Gastroesophageal sphincter (tissue), 4 donors: ENCODE measurements around the gene NFIA. TPM values are rescaled to one million over a fixed set of nuclear protein-coding genes. Genes with fewer than 3 reads are reported as not detected.

Experiments used
- ATAC-seq: fragments of 150-250 bp; one replicate; pipeline ENCODE4 v1.9.1; 2016; ENCODE audit warnings: mild to moderate bottlenecking, moderate library complexity
- H3K27ac ChIP-seq, 4 donors: fragments of 200-600 bp; sonication (generic) in 3 of 4; 1 replicate in 3 of 4; 2 replicates in 1 of 4; pipeline ENCODE4 v1.5.1; 2016 to 2019
- H3K27me3 ChIP-seq: fragments of 200-600 bp; sonication (generic); one replicate; pipeline ENCODE4 v1.5.1; 2019
- H3K36me3 ChIP-seq, 2 donors: fragments of 200-600 bp; sonication (generic); one replicate each; pipeline ENCODE4 v1.5.1; 2019; ENCODE audit warnings: control low read depth in 1 of 2
- H3K4me1 ChIP-seq, 3 donors: fragments of 200-600 bp; sonication (generic); 1 replicate in 2 of 3; 2 replicates in 1 of 3; pipeline ENCODE4 v1.5.1; 2016 to 2019; ENCODE audit warnings: control low read depth in 2 of 3
- H3K4me3 ChIP-seq, 2 donors: fragments of 200-600 bp; sonication (generic); one replicate each; pipeline ENCODE4 v1.5.1; 2019; ENCODE audit warnings: mild to moderate bottlenecking in 1 of 2, moderate library complexity in 1 of 2
- H3K9me3 ChIP-seq, 3 donors: fragments of 200-600 bp; sonication (generic); one replicate each; pipeline ENCODE4 v1.5.1; 2017 to 2019; ENCODE audit warnings: control low read depth in 2 of 3
- EP300 ChIP-seq: sonication (generic); formaldehyde crosslinking; IDR thresholded peaks from one replicate; pipeline ENCODE4 v1.6.1; 2017; ENCODE audit warnings: antibody characterized with exemption, mild to moderate bottlenecking
- POLR2A ChIP-seq, 2 donors: fragments of 450-650 bp; IDR thresholded peaks; one replicate each; pipeline ENCODE4 v1.6.1; 2017; ENCODE audit warnings: antibody characterized with exemption in 2 of 2, mild to moderate bottlenecking in 2 of 2, moderate library complexity in 1 of 2
- POLR2AphosphoS5 ChIP-seq: sonication (generic); formaldehyde crosslinking; IDR thresholded peaks from one replicate; pipeline ENCODE4 v1.6.1; 2017; ENCODE audit warnings: antibody characterized with exemption
- WGBS, 2 donors: methylation state at CpG; one replicate each; pipeline ENCODE4 v1.1.5; 2018; ENCODE audit warnings: low coverage in 1 of 2; 5-methylcytosine and 5-hydroxymethylcytosine counted together
- total RNA-seq, 4 donors: library from RNA; depleted of rRNA; stranded (reverse); fragments of >200 nt; gene quantifications; one replicate each; pipeline ENCODE4 v1.1.0, GENCODE V29; 2016
- TF ChIP-seq, protein P1 (sequence below), 4 experiments: fragments of 200-600 bp in 2 of 4; fragments of 450-650 bp in 2 of 4; sonication (generic) in 1 of 4; IDR thresholded peaks; one replicate each; pipeline ENCODE4 v1.5.1; 2017 to 2019; ENCODE audit warnings: antibody characterized with exemption in 4 of 4, mild to moderate bottlenecking in 2 of 4, moderate library complexity in 2 of 4

Gene NFIA
- total RNA-seq, 4 donors from 2014 or later: 123 to 205 (median 149) TPM

DNA sequence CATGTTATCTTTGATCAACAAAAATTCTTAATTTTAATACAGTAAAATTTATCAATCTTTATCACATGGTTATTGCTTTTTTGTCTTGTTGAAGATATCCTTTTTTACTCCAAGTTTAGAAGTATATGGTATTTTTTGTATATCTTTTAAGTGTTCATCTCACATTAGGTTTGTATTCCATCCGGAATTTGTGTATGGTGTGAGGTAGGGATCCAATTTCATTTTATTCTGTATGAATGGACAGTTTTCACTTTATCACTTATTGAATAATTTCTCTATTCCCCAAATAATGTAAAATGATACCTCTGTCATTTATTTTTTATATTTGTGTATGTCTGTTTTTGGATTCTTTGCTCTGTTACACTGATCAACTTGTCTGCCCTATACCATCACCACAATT lies 25.3 kb downstream of the NFIA start:
- Histone ChIP-seq H3K36me3 (no peaks in the 10 kb centered on the region), H3K27me3 (no peaks in the 10 kb centered on the region), H3K4me1 (peaks cover 9 to 59% (median 10%) of the 10 kb centered on the region in 3 donors), H3K9me3 (no peaks in the 10 kb centered on the region), H3K27ac (no peak overlapping the region), H3K4me3 (no peak overlapping the region)
- 100% methylated on average over 1 of the region's 1 CpG for WGBS, 2 donors
- TF ChIP-seq, protein P1, sequence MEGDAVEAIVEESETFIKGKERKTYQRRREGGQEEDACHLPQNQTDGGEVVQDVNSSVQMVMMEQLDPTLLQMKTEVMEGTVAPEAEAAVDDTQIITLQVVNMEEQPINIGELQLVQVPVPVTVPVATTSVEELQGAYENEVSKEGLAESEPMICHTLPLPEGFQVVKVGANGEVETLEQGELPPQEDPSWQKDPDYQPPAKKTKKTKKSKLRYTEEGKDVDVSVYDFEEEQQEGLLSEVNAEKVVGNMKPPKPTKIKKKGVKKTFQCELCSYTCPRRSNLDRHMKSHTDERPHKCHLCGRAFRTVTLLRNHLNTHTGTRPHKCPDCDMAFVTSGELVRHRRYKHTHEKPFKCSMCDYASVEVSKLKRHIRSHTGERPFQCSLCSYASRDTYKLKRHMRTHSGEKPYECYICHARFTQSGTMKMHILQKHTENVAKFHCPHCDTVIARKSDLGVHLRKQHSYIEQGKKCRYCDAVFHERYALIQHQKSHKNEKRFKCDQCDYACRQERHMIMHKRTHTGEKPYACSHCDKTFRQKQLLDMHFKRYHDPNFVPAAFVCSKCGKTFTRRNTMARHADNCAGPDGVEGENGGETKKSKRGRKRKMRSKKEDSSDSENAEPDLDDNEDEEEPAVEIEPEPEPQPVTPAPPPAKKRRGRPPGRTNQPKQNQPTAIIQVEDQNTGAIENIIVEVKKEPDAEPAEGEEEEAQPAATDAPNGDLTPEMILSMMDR (IDR thresholded peaks at IDR 0.05): no peak
- no peak for TF ChIP-seq POLR2AphosphoS5
- no peak for TF ChIP-seq POLR2A (IDR thresholded peaks at IDR 0.05)
- TF ChIP-seq EP300: no peak
- ATAC-seq: no peak

DNA sequence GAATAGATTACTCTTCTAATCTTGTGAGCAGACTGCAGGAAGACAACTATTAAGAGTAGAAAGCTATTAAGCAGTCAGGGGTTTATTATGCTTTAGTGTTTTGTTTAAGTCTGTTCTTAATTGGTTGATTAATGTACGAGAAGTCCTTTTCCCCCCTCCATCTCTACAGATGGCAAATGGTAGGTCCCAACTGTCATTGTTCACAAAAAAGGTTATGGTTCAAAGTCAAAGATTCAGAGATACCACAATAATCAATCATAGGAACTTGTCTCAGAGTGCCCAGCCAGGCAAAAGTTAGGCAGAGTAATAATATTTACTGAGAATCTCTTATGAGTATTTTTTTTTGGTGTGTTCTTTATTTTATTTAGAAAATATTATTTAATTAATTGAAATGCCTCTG lies 26.8 kb downstream of the NFIA start:
- Histone ChIP-seq H3K4me1 (peaks cover 9 to 51% (median 10%) of the 10 kb centered on the region in 3 donors), H3K4me3 (no peak overlapping the region), H3K9me3 (no peaks in the 10 kb centered on the region), H3K27ac (no peak overlapping the region), H3K27me3 (no peaks in the 10 kb centered on the region), H3K36me3 (no peaks in the 10 kb centered on the region)
- TF ChIP-seq POLR2AphosphoS5 (no peak), POLR2A (IDR thresholded peaks at IDR 0.05) (no peak), EP300 (no peak)
- TF ChIP-seq, protein P1 (IDR thresholded peaks at IDR 0.05): no peak
- ATAC-seq: no peak
- 29 to 63% methylated on average over 1 of the region's 1 CpG for WGBS, 2 donors

DNA sequence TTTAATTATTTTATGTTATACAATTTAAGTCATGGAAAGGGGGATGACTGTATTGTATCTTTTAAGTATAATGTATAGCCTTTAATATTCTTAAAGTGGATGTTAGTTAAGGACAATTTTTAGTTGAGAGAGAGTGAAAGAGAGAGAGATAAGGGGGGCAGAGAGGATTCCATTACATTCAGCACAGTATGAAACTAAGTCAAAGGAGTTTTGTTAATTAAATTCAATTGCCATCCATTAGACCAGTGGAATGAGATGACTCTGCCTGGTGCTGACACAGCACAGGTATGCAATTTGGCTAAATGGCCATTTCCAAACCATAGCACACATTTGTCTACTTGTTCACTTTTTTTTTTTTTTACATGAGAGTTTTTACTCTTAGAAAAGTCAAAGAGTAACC lies 27.5 kb downstream of the NFIA start:
- H3K4me3 ChIP-seq: no peak overlapping the region
- TF ChIP-seq POLR2AphosphoS5: no peak
- no peak for TF ChIP-seq EP300
- TF ChIP-seq POLR2A (IDR thresholded peaks at IDR 0.05): no peak
- TF ChIP-seq, protein P1 (IDR thresholded peaks at IDR 0.05): no peak
- no peak for ATAC-seq

DNA sequence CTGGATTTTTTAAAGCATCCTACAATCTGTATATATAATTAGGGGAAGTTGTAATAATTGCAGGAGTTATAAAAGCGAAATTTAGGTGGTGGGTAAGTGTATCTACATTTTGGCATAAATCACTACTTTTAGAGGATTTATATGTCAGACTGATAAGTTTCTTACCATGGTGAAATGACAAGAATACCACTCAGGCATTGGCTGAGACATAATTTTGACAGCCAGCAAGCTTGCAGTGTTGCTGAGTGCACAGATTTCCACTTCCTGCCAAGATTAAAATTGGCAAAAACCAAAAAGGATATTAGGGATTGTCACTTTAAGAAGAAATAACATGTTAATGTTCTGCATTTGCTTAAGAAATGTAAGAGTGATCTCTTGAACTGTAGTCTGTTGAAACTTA lies 28.2 kb downstream of the NFIA start:
- H3K27ac ChIP-seq: peak overlapping the region in 3 of 4 donors; percentile 3 to 55 (median 13)
- H3K9me3 ChIP-seq: no peaks in the 10 kb centered on the region
- H3K4me1 ChIP-seq: peaks cover 9 to 50% (median 10%) of the 10 kb centered on the region in 3 donors
- ATAC-seq: no peak
- TF ChIP-seq POLR2AphosphoS5 (no peak), EP300 (no peak), POLR2A (IDR thresholded peaks at IDR 0.05) (no peak)
- TF ChIP-seq, protein P1 (IDR thresholded peaks at IDR 0.05): no peak
- H3K36me3 ChIP-seq: no peaks in the 10 kb centered on the region
- no peak overlapping the region for H3K4me3 ChIP-seq
- no peaks in the 10 kb centered on the region for H3K27me3 ChIP-seq
- WGBS, 2 donors: 93% methylated on average over 1 of the region's 1 CpG; no CpG with 5 or more reads in 1 of the 2 donors

More for the DNA sequence above, 27.5 kb downstream of the NFIA start:
- H3K4me1 ChIP-seq: peaks cover 9 to 50% (median 10%) of the 10 kb centered on the region in 3 donors
- no peaks in the 10 kb centered on the region for H3K9me3 ChIP-seq
- no peak overlapping the region for H3K27ac ChIP-seq
- no peaks in the 10 kb centered on the region for H3K27me3 ChIP-seq
- no peaks in the 10 kb centered on the region for H3K36me3 ChIP-seq
